HG02759 (cell line): ENCODE results near the gene ZNF423.

Source experiments
- ATAC-seq: cut with Tn5 transposase; IDR thresholded peaks from one replicate; pipeline ENCODE4 v1.9.1; 2021; ENCODE audit warnings: mild to moderate bottlenecking, moderate library complexity; ENCODE audit not compliant: unreplicated experiment

The ZNF423 gene

GRCh38 chr16:49489686-49490320 is 366.1 kb downstream of the ZNF423 start:
- no peak for ATAC-seq

GRCh38 chr16:49488740-49489525 is 367.0 kb downstream of the ZNF423 start:
- no peak for ATAC-seq

GRCh38 chr16:49488336-49488735 is 367.6 kb downstream of the ZNF423 start:
- ATAC-seq, result no peak

GRCh38 chr16:49487746-49488145 is 368.2 kb downstream of the ZNF423 start:
- no peak for ATAC-seq

GRCh38 chr16:49486400-49486799 is 369.5 kb downstream of the ZNF423 start:
- no peak for ATAC-seq

- no peak for ATAC-seq
Observed at GRCh38 chr16:49485663-49486062, 370.2 kb downstream of the ZNF423 start.

GRCh38 chr16:49484936-49485335 is 371.0 kb downstream of the ZNF423 start:
- no peak for ATAC-seq

- ATAC-seq, result peak; percentile 81
Observed at GRCh38 chr16:49484451-49484849, 371.5 kb downstream of the ZNF423 start.

- ATAC-seq, result no peak
Observed at GRCh38 chr16:49483651-49484450, 372.1 kb downstream of the ZNF423 start.

- no peak for ATAC-seq
Observed at GRCh38 chr16:49483251-49483650, 372.7 kb downstream of the ZNF423 start.

- no peak for ATAC-seq
Observed at GRCh38 chr16:49482690-49483089, 373.2 kb downstream of the ZNF423 start.

GRCh38 chr16:49478616-49479015 is 377.3 kb downstream of the ZNF423 start:
- no peak for ATAC-seq

- ATAC-seq, result no peak
Observed at GRCh38 chr16:49478107-49478506, 377.8 kb downstream of the ZNF423 start.

- no peak for ATAC-seq
Observed at GRCh38 chr16:49477250-49477895, 378.5 kb downstream of the ZNF423 start.

- no peak for ATAC-seq
Observed at GRCh38 chr16:49474741-49475140, 381.2 kb downstream of the ZNF423 start.

- ATAC-seq, result no peak
Observed at GRCh38 chr16:49473773-49474172, 382.1 kb downstream of the ZNF423 start.

GRCh38 chr16:49473131-49473530 is 382.8 kb downstream of the ZNF423 start:
- no peak for ATAC-seq

GRCh38 chr16:49472598-49472997 is 383.3 kb downstream of the ZNF423 start:
- no peak for ATAC-seq

GRCh38 chr16:49471038-49471727 is 384.7 kb downstream of the ZNF423 start:
- ATAC-seq, result no peak

- ATAC-seq, result no peak
Observed at GRCh38 chr16:49470513-49470991, 385.4 kb downstream of the ZNF423 start.
